Stimulated activated CD8-positive, alpha-beta memory T cell treated with anti-CD3 and anti-CD28 coated beads, Interleukin-7, amount 100 ng/mL, for 4 hours (primary cell): ENCODE measurements around the gene SHROOM3.
"Not testable (repeated sequence)": the region's sequence is repeated elsewhere in the genome, so short reads cannot be mapped to it uniquely, and the experiment has no call there.

Experiments used
- DNase-seq, 2 donors: peaks; one replicate each; pipeline ENCODE4 v3.0.0-alpha.2; 2020; ENCODE audit warnings: low read depth in 2 of 2

SHROOM3 gene

DNA sequence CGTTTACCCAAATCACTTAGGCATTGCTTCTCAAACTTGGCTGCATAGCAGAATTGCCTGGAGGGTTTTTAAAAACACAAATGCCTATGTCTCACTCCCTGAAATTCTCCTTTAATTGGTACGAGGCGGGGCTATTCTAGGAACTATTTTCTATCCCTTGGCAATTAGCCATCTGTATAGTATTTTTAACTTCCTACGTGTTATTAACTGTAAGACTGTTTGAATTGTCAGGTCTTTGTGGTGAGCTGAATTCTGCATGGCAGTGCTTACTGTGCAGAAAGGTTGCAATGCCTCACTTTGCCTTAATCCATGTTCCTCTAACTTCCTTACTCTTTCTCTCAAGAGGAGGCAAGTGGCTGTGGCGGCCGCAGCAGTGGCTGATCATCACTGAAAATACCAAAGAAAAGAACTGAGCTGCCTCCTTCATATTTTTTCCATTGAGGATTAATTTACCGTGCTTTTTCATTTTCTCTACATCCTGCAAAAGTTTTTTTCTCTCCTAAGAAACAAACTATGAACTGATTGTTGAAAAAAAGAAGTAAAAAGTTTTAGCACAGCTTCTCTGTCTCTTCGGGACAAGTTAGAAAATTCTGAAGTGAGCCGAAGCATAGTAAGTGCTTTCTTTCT is at the start of gene SHROOM3:
SHROOM3 (plus strand) TSS at position 329 of the 627 bp plus-strand sequence. CDS start 824 bp downstream, outside the sequence.
- no peak for DNase-seq

DNA sequence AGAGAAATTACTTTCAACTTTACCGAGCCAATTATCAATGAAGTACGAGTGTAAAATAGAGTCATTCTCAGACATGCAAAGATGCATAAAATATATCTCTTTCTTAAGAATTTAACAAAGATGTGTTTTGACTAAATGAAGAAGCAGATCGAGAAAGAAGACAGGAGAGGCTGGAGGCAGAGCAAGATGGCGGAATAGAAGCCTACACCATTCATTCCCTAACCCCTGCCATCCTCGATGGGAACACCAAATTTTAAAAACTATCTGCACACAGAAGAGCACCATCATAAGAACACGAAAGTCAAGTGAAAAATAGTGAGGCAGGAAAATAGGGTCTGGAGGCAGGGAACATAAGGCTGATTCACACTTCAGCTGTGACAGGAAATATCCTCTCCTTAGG is 49.1 kb upstream of the SHROOM3 start:
- no peak for DNase-seq

DNA sequence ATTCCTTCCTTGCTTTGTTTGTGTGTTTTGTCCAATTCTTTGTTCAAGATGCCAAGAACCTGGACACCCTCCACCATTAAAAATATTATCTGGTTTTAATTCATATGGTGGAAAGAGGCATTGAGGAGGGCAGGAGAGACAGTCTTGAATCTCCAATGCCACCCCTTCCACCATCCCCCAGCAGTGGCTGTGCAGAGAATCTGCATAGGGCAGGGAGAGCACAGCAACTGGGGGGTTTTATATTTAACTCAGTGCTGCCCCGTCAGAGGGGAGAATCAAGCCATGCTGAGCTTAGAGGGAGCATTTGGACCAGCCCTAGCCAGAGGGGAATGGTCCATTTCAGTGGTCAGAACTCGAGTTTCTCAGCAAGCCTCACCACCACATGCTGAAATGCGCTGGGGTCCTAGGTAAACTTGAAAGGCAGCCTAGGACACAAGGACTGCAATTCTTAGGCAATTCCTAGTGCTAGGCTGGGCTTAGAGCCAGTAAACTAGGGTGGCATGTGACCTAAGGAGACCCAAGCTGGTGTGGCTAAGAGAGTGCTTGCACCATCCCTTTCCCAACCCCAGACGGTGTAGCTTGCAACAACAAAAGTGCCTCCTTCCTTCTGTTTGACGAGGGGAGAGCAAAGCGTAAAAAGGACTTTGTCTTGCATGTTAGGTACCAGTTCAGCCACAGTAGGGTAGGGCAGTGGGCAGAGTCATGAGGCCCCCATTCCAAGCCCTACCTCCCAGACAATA is 48.3 kb upstream of the SHROOM3 start:
- DNase-seq: no peak

DNA sequence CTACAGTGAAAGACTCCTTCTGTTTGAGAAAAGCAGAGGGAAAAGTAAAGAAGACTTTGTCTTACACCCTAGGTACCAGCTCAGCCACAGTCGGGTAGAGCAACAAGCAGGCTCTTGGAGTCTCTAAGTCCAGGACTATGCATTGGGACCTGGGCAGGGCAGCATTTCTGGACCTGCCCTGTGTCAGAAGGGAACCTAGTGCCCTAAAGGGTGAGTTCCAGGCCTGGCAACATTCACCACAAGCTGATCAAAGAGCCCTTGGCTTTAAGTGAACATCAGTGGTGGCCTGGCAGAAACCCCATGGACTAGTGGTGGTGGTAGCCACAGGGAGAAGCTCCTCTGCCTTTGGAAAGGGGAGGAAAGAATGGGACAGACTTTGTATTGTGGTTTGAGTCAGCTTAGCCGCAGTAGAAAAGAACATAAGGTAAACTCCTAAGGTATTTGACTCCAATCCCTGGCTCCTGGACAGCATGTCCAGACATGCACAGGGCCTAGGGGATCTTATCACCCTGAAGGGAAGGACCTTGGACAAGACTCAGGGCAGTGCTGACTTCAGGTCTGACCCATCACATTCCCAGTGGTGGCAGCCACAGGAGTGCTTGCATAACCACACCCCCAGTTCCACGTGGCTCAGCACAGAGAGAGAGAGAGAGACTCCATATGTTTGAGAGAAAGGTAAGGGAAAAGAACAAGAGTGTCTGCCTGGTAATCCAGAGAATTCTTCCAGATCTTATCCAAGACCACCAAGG is 46.7 kb upstream of the SHROOM3 start:
- no peak for DNase-seq

DNA sequence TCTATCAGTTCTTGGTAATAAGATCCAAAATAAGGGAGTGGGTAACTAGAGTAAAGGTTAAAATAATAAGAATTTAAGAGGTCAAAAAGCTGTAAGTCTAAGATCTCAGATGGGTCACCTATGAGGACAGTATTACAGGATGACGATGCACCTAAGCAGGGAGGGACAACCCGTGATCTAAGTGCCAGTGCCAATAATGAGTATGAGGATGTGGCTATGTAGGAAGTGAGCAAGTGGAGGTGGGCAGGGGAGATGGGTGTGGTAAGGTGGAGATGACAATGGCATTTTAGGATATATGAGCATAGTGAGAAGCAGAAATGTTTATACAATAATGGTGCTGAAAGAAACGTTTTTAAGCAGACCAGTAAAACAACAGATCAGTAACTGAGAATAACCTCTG is 33.4 kb upstream of the SHROOM3 start:
- DNase-seq: no peak

DNA sequence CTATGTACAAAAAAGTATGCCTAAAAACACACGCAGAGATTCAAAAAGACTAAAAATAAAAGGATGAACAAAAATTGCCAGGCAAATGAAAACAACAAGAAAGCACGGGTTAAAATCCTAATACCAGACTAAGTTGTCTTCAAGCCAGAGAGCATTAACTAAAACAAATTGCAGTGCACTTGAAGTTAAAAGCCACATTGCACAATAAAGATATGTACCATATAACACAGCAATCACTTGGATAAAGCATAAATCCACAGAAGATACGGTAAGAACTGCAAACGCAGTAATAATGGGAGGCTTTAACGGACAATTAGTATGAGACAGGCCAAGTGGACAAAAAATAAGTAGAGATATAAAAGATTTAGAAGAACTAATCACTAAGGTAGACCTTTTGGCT is 28.9 kb upstream of the SHROOM3 start:
- no peak for DNase-seq

DNA sequence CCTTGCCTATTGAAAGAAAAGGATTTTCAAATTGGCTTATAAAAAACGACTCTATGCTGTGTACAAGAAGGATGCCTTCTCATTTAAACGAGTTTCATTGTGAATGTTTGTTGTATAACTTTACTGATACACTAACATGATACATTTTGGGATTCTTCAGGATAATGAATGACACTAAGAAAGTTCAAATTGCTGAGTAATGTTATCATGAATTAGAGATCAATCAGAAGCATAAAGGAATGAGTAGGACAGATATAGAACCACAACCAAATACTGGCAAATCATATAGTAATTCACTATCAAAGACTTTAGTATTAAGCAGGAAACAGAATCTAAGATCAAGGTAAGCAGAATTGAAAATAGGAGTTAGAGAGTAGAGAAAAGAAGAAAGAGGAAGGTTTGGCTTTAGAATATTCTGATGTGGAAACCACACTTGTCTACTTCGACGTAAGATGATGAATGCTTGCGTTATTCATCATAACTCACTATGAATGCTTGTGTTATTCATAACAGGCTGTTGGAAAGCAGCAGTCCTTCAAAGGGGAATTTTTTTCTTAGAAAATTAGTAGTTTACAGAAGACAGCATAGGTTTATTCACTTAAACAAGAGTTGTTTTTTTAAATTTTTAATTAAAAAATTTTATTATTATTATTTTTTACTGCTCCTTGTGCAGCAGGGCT is 27.4 kb upstream of the SHROOM3 start:
- DNase-seq: no peak

DNA sequence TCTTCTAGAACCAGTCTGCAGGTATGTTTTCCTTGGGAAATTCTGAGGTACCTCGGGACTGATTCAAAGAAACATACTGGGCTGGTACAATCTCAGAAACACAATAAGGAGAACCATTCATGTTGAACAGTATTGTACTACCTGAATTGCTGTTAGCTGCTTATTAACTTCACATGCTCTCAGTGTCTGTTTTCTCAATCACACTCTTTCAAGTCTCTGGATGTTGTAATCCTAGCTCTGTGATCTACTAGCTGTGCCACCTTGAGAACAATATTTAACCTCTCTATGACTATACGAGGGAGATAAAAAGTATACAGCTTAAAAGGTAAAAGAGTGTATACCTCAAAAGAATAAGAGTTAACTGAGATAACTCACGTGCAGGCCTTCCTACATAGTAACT is 24.4 kb upstream of the SHROOM3 start:
- DNase-seq: no peak

DNA sequence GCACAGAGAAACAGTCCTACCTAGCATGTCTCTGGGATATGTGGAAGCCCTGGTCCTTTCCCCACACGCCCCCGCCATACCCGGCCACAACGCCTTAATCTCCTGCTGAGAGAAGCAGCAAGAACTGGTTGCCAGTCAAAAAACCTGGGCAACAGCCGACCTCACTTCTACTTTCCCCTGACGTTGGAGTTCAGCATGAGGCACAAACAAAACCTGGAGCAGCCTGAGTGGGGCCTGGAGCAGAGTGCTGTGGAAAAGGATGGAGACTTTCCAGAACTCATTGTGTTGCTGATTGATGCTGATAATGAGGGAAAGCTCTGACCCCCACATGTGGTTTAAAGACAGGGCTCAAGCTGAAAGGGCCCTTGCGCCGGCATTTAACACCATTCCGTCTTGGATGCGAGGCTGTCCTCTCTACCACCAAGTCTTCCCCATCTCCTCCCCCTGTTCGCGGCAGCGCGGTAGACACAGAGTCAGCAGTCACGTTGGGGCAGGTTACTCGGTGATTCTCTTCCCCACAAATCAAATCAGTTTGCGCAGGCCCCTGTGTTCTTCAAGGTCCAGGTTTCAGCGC is 14.8 kb upstream of the SHROOM3 start:
- no peak for DNase-seq

DNA sequence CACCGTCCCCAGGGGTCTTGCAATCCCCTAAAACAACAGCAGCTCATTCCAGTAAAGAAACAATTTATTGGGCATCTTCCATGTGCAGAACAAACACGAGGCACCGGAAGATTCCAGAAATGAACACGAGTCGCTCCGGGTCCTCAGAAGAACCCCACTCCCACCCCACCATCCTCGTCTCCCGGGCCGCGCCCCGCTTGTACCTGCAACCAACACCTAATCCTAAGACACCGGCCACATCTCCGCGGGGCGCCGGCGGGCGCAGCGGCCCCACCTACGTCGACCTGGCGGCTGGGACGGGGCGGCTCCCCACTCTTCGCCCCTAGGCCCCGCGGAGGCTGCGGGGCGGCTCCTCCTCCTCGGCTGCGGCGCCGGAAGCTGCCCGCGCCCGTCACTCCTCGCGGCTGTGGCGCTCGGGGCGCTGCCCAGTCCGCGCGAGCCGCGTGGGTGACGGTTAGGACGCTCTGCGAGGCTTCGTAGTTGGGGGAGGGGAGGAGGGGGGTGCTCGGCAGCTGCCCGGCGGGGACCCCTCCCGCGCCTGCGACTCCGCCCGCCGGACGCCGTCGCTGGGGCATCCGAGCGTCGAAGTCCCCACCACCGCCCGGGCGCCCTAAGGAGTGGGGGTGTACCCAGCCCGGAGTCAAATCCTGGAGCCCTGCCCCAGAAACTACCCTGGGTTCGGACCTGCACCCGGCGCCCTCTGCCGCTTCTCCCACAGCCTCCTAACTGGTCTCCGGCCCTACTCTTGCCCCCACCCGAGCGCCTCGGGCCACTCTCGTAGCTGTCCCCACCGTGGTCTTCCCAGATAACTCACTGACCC is 14.1 kb upstream of the SHROOM3 start, which contains the start of gene CCDC158:
CCDC158 (minus strand) TSS at position 380 of the 820 bp plus-strand sequence. CDS start 17,934 bp downstream, outside the sequence.
- DNase-seq: no peak

DNA sequence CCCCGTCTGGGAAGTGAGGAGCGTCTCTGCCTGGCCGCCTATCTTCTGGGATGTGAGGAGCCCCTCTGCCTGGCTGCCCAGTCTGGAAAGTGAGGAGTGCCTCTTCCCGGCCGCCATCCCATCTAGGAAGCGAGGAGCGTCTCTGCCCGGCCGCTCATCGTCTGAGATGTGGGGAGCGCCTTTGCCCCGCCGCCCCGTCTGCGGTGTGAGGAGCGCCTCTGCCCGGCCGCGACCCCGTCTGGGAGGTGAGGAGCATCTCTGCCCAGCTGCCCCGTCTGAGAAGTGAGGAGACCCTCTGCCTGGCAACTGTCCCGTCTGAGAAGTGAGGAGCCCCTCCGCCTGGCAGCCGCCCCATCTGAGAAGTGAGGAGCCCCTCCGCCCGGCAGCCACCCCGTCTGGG is 11.9 kb upstream of the SHROOM3 start:
- DNase-seq: not testable (repeated sequence)

DNA sequence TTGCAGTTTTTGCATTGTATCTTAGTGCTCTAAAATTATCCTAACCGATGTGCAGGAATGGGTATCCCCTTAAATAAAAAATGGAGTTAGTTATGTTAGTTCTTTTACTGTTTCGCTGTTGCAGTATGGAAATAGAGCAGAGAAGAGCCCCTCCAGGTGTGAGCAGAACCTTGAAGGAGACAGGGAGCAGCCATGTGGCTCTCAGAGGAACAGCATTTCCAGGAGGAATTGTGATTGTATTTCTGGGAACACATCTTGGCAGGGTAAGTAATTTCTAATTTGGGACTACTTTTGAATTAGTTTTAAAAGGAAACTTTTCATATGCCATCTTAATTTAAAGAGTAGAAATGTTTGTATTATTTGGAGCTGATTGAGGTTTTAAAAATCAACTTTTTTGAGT is 8.8 kb upstream of the SHROOM3 start:
- DNase-seq: no peak

DNA sequence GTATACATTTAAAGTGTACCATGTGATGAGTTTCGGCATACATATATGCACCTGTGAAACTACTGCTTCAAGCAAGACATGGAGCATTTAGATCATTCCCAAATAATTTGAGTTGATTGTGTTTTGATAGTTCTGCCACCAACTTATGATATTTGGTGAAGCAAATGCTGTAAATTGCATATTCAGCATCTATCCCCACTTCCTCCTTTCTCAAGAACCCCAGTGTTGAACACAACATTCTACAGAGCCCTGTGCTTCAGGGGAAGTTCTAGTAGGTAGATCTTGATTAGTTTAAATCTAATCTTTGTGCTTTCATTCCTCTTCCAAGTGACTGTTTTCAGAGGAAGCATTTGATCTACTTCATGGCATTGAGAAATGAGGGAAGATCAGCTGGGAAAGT is 5.4 kb upstream of the SHROOM3 start:
- DNase-seq: no peak

DNA sequence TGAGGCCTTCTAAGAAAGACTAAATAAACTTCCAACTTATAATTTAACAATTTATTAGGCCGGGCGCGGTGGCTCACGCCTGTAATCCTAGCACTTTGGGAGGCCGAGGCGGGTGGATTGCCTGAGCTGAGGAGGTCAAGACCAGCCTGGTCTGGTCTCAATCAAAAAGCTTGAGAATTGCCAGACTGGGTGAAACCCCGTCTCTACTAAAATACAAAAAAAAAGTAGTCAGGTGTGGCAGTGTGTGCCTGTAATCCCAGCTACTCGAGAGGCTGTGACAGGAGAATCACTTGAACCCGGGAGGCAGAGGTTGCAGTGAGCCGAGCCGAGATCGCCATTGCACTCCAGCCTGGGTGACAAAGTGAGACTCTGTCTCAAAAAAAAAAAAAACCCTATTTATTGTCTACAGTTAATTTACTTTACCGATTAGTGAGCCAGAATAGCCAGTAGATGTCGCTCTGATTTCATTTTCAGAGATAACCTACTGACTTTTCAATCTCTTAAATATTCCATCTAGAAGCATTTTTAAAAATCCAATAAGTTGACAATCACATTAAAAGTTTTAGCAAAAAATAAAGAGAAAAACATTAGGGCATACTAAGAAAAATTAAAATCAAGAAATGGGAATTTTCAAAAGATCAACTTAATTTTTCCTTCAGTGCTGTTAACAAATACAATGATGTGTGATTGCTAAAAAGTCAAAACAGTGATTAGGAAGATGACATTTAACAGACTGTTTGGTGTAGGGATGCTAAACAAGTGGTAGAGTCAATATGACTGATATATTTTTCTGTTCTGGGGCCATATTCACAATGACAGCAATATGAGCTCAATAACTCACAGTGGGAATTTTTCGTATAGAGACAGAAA is 4.3 kb upstream of the SHROOM3 start:
- DNase-seq: no peak

DNA sequence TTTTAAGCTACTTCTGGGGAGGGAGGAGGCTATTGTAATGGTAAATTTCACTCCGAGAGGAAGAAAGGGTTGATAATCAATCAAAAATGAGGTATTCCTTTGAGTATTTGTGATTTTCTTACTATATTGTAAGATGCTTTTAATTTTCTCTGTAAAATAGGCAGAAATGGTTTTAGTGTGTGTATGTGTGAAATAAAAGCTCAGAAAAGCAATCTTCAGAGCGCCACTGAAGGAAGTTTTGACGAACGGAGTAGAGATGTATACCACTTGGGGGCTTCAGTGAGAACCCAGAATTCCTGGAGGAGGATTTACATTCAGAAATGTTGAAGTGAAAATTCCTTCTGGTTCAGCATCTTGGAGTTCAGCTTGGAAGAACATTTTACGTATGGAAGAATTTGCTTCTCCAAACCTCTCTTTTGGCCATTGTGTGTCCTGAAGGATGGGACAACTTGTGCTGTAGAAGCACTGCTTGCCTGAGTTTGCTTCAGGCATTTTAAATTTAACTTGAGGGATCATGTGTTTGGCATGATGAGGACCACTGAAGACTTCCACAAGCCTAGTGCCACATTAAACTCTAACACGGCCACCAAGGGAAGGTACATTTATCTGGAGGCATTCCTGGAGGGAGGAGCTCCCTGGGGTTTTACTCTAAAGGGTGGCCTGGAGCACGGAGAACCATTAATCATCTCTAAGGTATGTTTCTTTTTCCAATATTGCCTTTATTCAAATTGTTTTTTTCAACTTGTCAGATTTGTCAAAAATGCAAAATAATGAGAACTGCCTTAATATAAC is 695 bp downstream of the SHROOM3 start:
- DNase-seq: no peak

DNA sequence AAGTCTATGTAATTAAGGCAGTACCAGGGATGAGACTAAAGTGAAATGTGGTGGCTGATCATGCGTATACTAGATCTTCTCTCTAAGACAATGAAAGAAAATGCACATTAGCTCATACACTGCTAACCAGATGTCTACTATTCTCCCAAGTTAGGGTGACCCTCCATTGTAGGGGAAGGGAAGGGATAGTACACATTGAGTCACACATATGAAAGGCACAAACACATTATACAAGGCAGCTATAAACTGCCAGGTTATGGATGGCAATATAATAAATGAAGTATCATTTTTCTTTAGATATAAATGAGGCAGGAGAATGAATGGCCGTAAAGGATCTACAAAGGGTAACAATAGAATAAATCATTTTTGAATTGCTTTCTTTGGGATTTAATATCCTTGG is 4.5 kb downstream of the SHROOM3 start:
- no peak for DNase-seq

DNA sequence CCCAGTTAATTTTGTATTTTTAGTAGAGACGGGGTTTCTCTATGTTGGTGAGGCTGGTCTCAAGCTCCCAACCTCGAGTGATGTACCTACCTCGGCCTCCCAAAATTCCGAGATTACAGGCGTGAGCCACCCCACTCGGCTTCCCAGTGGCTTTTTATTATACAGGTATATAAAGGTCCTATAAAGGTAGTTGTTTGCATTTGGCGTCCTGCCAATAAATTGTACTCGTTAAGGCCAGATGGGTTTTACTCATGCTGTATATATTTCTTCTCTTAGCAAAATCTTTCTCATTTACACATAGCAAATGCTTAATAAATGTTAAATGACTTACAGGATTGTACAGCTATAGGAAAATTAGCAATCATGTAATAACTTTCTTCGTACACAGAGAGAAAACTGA is 6.9 kb downstream of the SHROOM3 start:
- no peak for DNase-seq

DNA sequence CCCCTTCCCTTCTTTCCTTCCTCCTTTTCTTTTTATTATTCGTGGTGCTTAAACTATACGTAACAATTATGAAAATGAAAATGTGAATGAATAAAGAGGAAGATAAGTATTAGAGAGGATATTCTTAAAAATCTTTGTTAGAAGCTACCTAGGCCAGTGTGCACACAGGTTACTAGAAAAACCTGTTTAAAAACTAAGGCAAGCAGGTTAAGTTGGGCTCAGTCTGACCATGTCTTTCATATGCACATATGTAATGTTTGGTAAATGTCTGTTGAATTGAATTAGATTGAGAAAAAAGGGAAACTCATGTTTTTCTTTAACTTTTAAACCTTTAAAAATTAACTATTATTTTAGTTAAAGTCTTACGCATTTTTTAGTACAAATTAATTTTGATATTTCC is 7.8 kb downstream of the SHROOM3 start:
- DNase-seq: no peak

DNA sequence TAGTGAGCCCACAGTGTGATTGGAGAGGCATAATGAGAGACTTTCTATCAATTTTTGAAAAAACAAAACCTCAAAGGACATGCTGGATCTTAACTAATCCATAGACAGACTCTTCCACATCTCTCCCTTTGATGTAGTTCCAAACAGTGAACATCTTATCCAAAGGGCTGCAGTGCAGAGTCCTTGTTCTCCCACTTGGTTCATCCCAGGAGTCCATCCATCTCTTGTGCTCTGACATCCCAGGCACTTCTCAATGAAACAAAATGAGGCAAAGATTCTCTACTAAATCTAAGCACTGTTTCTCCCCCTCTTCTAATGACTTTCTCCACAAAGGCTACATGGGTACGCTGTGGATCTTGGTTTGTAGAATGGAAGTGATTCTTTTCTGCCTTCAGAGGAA is 8.3 kb downstream of the SHROOM3 start:
- DNase-seq: no peak
